T-helper 2 cell (primary cell): ENCODE results near the gene NUP42.
"Not testable (repeated sequence)": the region's sequence is repeated elsewhere in the genome, so short reads cannot be mapped to it uniquely, and the experiment has no call there.

Source experiments
- DNase-seq, 5 experiments: peaks; one replicate each; pipeline versions ENCODE4 v3.0.0 to v3.0.0-alpha.2; 2012 to 2022
- total RNA-seq, 2 donors: gene quantifications; one replicate each; lab custom pipeline; 2026; lab: John Stamatoyannopoulos, UW

The NUP42 gene
- total RNA-seq = 15.9 to 23.7 reads per million in 2 donors

GRCh38 chr7:23181684-23182553, at the start of gene NUP42:
Gene NUP42 (plus strand): TSS chr7:23182048. CDS start chr7:23182086, 38 bp downstream.
- DNase-seq = peak; percentile 84 to 99 (median 93)

GRCh38 chr7:23133797-23134196, 48.1 kb upstream of the NUP42 start:
- DNase-seq = no peak

GRCh38 chr7:23135755-23136154, 46.1 kb upstream of the NUP42 start:
- DNase-seq = no peak

- no peak for DNase-seq
Observed at GRCh38 chr7:23136216-23136615, 45.6 kb upstream of the NUP42 start.

- no peak for DNase-seq
Observed at GRCh38 chr7:23157679-23158078, 24.2 kb upstream of the NUP42 start.

- DNase-seq = no peak
Observed at GRCh38 chr7:23158546-23158945, 23.3 kb upstream of the NUP42 start.

- DNase-seq = no peak
Observed at GRCh38 chr7:23161482-23161881, 20.4 kb upstream of the NUP42 start.

- no peak for DNase-seq
Observed at GRCh38 chr7:23164846-23165245, 17.0 kb upstream of the NUP42 start.

GRCh38 chr7:23165316-23165715, 16.5 kb upstream of the NUP42 start:
- no peak for DNase-seq

- no peak for DNase-seq
Observed at GRCh38 chr7:23167691-23168090, 14.2 kb upstream of the NUP42 start.

GRCh38 chr7:23168111-23168885, 13.6 kb upstream of the NUP42 start:
- no peak for DNase-seq

GRCh38 chr7:23175938-23176337, 5.9 kb upstream of the NUP42 start:
- no peak for DNase-seq

GRCh38 chr7:23183279-23184012, 1.6 kb downstream of the NUP42 start:
- DNase-seq = no peak

- DNase-seq = no peak
Observed at GRCh38 chr7:23184291-23184690, 2.4 kb downstream of the NUP42 start.

- no peak for DNase-seq
Observed at GRCh38 chr7:23184709-23185359, 3.0 kb downstream of the NUP42 start.

GRCh38 chr7:23185980-23186379, 4.1 kb downstream of the NUP42 start:
- no peak for DNase-seq

GRCh38 chr7:23191022-23191421, 9.2 kb downstream of the NUP42 start:
- no peak for DNase-seq

GRCh38 chr7:23193650-23194227, 11.9 kb downstream of the NUP42 start:
- DNase-seq = not testable (repeated sequence)

- no peak for DNase-seq
Observed at GRCh38 chr7:23196306-23196705, 14.5 kb downstream of the NUP42 start.

GRCh38 chr7:23197745-23198144, 15.9 kb downstream of the NUP42 start:
- not testable (repeated sequence) for DNase-seq

GRCh38 chr7:23200331-23200730, 18.5 kb downstream of the NUP42 start:
- no peak for DNase-seq

GRCh38 chr7:23204241-23204640, 22.4 kb downstream of the NUP42 start:
- no peak for DNase-seq
